HG03108 (cell line): ENCODE measurements around the gene CADM3.

Experiments used
- ATAC-seq: cut with Tn5 transposase; IDR thresholded peaks from one replicate; pipeline ENCODE4 v1.9.1; 2021; ENCODE audit warnings: moderate library complexity; ENCODE audit not compliant: unreplicated experiment

CADM3 gene

GRCh38 chr1:159204161-159205141 lies 33.0 kb downstream of the CADM3 start, which contains the start of gene ACKR1:
Gene ACKR1, plus strand, starts transcription at chr1:159204875. Its CDS starts 85 bp downstream, at chr1:159204960.
- no peak for ATAC-seq

- no peak for ATAC-seq
Measured at GRCh38 chr1:159205225-159205624, 33.8 kb downstream of the CADM3 start.

- ATAC-seq, result no peak
Measured at GRCh38 chr1:159206110-159206509, 34.7 kb downstream of the CADM3 start.

GRCh38 chr1:159207080-159207479 lies 35.7 kb downstream of the CADM3 start:
- ATAC-seq, result no peak

GRCh38 chr1:159207774-159208173 lies 36.4 kb downstream of the CADM3 start:
- ATAC-seq, result no peak

DNA sequence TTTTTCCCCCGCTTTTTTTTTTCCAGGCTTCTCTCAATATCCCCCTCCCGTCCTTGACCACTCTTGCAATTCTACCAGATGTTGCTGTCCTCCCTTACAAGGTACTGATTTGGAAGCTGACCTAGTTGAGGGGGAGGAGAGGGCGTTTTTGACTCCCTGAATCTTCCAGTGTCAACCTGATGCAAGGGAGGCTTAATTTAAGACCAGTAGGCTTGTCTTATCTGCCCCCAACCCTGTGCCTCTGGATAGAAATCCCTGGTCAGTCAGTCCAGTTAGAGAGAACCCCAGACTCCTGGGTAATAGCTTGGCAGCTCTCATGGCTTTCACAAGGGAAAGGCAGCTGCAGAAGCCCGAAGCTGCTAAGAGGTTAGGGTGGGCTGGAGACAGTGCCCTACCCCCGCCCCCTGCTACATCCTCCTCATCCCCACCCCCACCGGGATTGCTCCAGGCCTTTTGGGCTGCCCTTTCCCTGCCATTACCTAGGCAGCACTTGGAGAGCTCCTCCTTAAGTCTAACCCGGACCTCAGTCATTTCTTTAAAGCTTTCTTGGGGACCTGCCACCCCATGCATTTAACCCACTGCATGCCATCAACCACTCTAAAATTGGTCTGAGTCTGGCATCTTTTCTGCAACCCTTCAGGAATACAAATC lies 36.9 kb downstream of the CADM3 start:
- no peak for ATAC-seq

DNA sequence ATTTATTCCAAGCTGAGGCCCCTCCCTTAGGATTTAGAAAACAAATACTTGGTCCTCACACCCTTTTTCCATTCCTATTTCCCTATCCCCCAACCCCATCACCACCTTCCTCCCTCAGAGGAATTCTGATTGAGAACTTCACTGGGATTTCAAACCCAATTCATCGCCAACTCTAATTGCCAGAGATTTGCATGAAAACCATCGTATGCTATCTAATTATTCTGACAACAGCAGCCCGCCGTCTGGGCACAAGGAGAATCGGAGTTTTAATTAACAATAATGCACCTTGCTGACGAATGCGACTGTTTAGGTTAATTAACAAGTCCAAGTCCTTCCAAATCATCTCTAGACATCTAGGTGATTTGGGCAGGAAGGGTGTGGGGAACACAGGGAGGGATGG lies 37.6 kb downstream of the CADM3 start:
- ATAC-seq, result no peak

DNA sequence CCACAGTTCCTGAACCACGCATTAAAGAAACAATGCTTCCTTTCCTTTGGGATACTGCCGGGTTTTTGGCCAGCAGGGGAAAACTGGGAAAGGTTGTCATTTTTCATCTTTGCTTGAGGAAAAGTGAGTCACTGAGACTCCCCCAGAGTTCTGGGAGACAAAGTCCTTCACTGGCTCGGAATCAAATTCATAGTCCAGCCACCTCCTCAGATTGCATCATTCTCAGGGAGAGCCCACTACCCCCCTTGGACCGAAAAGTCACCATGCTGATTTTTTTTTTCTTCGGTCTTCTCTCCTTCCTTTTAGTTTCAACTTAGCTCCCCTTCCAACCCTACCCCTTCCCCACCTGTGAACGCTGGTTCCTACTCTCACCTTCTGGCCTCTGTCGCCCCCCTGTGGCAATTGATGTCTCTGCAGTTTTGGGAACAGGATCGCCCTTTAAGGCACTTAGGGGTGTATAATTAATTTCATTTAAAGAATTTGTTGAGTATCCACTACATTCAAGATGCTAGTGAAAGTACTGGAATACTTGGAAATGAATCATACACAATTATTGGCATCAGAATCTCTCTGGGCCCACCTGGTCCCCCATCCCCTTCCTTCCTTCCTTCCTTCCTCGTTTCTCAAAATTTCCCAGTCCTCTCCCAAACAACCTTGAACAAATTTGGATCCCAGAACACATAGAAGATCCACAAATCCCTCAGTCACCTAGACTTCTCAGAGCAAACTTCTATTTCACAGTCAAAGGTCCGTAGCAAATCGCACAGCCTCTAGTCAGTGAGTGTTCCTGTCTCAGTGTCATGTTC lies 40.1 kb downstream of the CADM3 start:
- no peak for ATAC-seq

DNA sequence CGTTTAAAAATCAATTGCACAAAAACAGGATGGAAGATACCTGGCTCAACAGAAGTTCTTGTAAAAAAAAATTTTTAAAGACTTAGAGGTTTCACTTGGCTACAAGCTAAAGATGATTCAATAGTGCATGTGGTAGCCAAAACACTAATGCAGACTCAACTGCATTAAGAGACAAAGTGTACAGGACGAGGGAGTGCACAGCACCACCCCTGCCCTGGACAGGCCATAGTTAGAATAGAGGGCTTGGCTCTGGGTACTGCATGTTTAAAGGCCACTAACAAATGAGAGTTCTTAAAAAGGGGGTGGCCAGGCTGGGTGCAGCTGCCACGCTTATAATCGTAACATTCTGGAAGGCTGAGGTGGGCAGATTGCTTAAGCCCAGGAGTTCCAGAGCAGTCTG lies 41.2 kb downstream of the CADM3 start:
- ATAC-seq, result no peak

DNA sequence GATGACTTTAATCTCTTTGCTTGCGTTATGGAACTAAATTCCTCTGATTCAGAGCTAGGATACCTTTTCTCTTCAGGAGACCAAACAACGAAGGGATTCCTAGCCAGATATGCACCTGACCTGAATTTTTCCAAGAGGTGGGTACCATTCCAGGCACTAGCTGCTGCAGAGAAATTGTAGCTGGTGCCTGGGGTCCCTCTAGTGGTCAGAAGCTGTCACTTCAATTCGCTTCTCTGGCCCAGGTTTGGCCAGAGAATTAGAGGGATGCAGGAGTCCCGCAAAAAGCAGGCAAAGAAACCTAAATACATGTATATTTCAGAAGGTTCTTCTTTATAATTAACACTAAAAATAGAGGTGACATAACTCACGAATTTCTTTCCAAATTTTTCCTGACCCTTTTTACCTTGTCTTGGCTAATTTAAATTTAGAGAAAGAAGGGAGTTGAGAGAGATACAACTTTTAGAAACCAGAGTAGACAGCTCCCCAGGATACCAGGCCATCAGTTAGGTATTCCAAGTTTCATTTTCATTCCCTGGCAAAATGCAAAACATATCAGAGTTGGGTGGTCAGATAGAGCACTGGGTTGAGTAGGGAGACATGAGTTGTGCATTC lies 42.8 kb downstream of the CADM3 start:
- no peak for ATAC-seq

DNA sequence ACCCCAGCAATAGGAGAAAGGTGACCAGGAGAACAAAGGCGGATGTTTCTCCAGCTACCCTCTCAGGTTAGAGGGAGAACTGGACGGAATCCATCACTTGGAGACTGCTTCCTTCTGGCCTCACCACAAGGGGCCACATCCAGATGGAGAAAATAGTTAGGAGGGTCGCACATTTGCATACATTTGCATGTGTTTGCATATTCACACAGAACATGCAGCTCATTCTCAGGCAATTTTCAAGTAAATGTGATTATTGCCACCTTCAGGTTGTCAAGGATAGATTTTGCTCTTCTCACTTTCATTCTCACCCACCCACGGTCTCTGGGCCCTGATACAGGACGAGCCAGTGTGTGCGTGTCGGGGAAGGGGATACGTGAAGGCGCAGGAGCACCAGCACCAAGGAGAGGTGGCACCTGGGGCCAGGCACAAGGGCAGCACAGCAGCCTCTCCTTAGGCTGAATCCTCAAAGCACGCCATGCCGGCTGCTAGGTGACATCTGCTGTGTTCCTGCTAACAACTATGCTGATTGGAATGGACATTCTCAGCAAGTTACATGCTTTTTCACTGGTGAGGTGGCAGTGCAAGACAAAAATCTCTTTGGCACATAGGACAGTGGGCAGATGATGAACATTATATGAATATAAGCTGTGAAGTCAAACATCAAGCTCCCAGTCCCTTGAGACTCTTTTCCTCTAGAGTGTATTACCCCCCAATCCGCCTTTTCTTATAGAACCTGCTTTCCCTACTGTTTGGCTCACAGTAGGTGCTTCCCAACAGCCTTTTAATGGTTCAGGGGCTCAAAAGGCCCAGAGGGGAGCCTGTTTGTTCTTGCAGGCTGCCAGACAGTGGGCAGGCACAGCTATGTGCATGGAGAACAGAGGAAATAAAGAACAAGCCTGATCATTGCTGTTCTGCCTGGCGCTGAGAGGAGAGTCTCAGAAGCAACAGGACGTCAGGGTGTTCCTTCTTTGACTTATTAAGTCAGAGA lies 47.5 kb downstream of the CADM3 start:
- ATAC-seq, result no peak

GRCh38 chr1:159222075-159222865 lies 50.9 kb downstream of the CADM3 start:
- no peak for ATAC-seq

DNA sequence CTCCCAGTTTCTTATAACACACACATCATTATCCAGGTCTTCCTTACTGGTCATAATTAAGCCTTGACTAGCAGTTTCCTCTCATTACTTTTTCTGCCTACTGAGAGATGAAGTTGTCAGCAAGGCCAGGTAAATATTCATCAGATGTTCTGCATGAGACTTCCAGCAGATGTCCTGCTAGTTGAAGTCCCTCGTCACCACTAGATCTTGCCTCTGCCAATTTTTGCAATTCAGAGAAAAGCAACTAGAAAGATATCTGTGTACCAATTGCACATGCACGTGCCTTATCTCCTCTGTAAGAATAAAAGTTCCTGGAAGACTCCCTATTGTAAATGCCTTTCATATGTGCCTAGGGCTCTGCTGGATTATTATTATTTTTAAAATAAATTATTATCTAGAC lies 51.6 kb downstream of the CADM3 start:
- ATAC-seq, result no peak

GRCh38 chr1:159228554-159228953 lies 57.1 kb downstream of the CADM3 start:
- no peak for ATAC-seq

- no peak for ATAC-seq
Measured at GRCh38 chr1:159229260-159229885, 58.0 kb downstream of the CADM3 start.

- no peak for ATAC-seq
Measured at GRCh38 chr1:159229896-159230295, 58.5 kb downstream of the CADM3 start.

DNA sequence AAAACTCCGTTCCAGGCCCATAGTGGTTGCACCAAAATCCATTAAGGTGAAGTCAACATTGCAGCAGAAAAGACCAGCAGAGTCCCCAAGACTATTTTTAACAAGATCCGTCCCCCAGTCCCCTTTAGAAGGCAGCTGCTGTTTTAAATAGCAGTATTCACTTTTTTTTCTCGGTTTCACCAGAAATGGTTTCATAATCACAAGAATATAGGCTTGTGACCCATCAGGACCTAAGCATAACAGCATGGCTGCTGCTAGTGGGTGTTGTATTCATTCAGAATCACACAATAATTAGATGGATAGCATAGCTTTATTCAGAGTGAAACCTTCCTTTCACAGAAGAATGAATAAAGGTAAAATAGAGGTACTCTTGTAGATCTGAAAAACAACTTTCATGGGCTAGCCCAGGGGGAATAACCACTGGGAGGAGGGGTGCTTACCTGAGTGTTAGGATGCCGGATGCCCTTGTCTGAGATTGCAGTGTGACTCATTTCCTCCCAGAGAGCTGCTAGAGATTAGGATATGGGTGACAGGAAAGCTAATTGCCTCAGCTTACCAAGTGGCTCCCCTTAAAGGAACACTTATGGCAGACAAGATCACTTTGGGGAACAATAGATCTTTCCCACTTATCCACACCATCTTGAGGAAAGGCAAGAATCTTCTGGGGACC lies 68.3 kb downstream of the CADM3 start:
- ATAC-seq, result peak; percentile 61

- ATAC-seq, result no peak
Measured at GRCh38 chr1:159247266-159247665, 75.9 kb downstream of the CADM3 start.
